ENCODE data around the gene KCNH1. TPM values are rescaled to one million over a fixed set of nuclear protein-coding genes. Genes with fewer than 3 reads are reported as not detected.

The KCNH1 gene
- total RNA-seq, 1 donor from 2014 or later, result 6.3 TPM

- DNase-seq (ENCODE audit: low spot score), result no peak
- Mint-ChIP-seq H3K4me1 (ENCODE audit: low read depth) (peaks cover 25% of the 10 kb centered on the region), H3K36me3 (ENCODE audit: low read depth) (peaks cover 2% of the 10 kb centered on the region), H3K27me3 (ENCODE audit: low read depth) (no peaks in the 10 kb centered on the region), H3K27ac (ENCODE audit: unreplicated experiment) (no peak overlapping the region), H3K9me3 (ENCODE audit: low read depth) (no peaks in the 10 kb centered on the region), H3K4me3 (ENCODE audit: unreplicated experiment) (no peak overlapping the region)
- TF ChIP-seq CTCF (IDR thresholded peaks at IDR 0.05), result no peak
These were observed 223.8 kb downstream of the KCNH1 start for GRCh38 chr1:210910020-210910575.

- TF ChIP-seq CTCF (IDR thresholded peaks at IDR 0.05), result no peak
- no peak overlapping the region for H3K27ac Mint-ChIP-seq (ENCODE audit: unreplicated experiment)
- H3K4me1 Mint-ChIP-seq (ENCODE audit: low read depth), result peaks cover 32% of the 10 kb centered on the region
- H3K27me3 Mint-ChIP-seq (ENCODE audit: low read depth), result no peaks in the 10 kb centered on the region
- H3K9me3 Mint-ChIP-seq (ENCODE audit: low read depth), result no peaks in the 10 kb centered on the region
- H3K4me3 Mint-ChIP-seq (ENCODE audit: unreplicated experiment), result no peak overlapping the region
- DNase-seq (ENCODE audit: low spot score), result no peak
- H3K36me3 Mint-ChIP-seq (ENCODE audit: low read depth), result no peaks in the 10 kb centered on the region
These were observed 225.2 kb downstream of the KCNH1 start for GRCh38 chr1:210908791-210909190.

GRCh38 chr1:210908257-210908656 lies 225.7 kb downstream of the KCNH1 start:
- H3K27ac Mint-ChIP-seq (ENCODE audit: unreplicated experiment), result no peak overlapping the region
- H3K4me1 Mint-ChIP-seq (ENCODE audit: low read depth), result peaks cover 32% of the 10 kb centered on the region
- DNase-seq (ENCODE audit: low spot score), result no peak
- no peak overlapping the region for H3K4me3 Mint-ChIP-seq (ENCODE audit: unreplicated experiment)
- H3K9me3 Mint-ChIP-seq (ENCODE audit: low read depth), result no peaks in the 10 kb centered on the region
- H3K27me3 Mint-ChIP-seq (ENCODE audit: low read depth), result no peaks in the 10 kb centered on the region
- TF ChIP-seq CTCF (IDR thresholded peaks at IDR 0.05), result no peak
- no peaks in the 10 kb centered on the region for H3K36me3 Mint-ChIP-seq (ENCODE audit: low read depth)

- TF ChIP-seq CTCF (IDR thresholded peaks at IDR 0.05), result no peak
These were observed 226.6 kb downstream of the KCNH1 start for GRCh38 chr1:210907251-210907805.

GRCh38 chr1:210905944-210906453 lies 227.9 kb downstream of the KCNH1 start:
- Mint-ChIP-seq H3K27me3 (ENCODE audit: low read depth) (no peaks in the 10 kb centered on the region), H3K9me3 (ENCODE audit: low read depth) (no peaks in the 10 kb centered on the region), H3K36me3 (ENCODE audit: low read depth) (no peaks in the 10 kb centered on the region), H3K4me1 (ENCODE audit: low read depth) (peaks cover 49% of the 10 kb centered on the region), H3K27ac (ENCODE audit: unreplicated experiment) (peak overlapping the region; percentile 14), H3K4me3 (ENCODE audit: unreplicated experiment) (no peak overlapping the region)
- no peak for DNase-seq (ENCODE audit: low spot score)
- no peak for TF ChIP-seq CTCF (IDR thresholded peaks at IDR 0.05)

More at GRCh38 chr1:210907251-210907805, 226.6 kb downstream of the KCNH1 start:
- no peak for DNase-seq (ENCODE audit: low spot score)
- no peaks in the 10 kb centered on the region for H3K36me3 Mint-ChIP-seq (ENCODE audit: low read depth)
- H3K27ac Mint-ChIP-seq (ENCODE audit: unreplicated experiment), result no peak overlapping the region
- no peak overlapping the region for H3K4me3 Mint-ChIP-seq (ENCODE audit: unreplicated experiment)
- peaks cover 41% of the 10 kb centered on the region for H3K4me1 Mint-ChIP-seq (ENCODE audit: low read depth)
- H3K9me3 Mint-ChIP-seq (ENCODE audit: low read depth), result no peaks in the 10 kb centered on the region
- H3K27me3 Mint-ChIP-seq (ENCODE audit: low read depth), result no peaks in the 10 kb centered on the region
